SK-MEL-5 (cell line): ENCODE results near the gene TIMM10B. TPM values are rescaled to one million over a fixed set of nuclear protein-coding genes. Genes with fewer than 3 reads are reported as not detected.

ENCODE experiments used
- total RNA-seq: library from RNA; depleted of rRNA; stranded (reverse); fragments of >200 nt; shearing (Covaris generic); gene quantifications from 2 replicates; pipeline ENCODE4 v1.2.3, GENCODE V29; 2014; rRNA removed

TIMM10B gene
- total RNA-seq, 1 experiment from 2014 or later = 68.5 TPM

Other genes starting within 250 kb of the TIMM10B start
- gene FHIP1B, start 246.9 kb upstream of the TIMM10B start, total RNA-seq = 13.5 and 16.8 TPM in 2 replicates
- gene CNGA4, start 242.4 kb upstream of the TIMM10B start, total RNA-seq = not detected in 2 replicates
- not detected in 2 replicates for gene CCKBR, start 221.7 kb upstream of the TIMM10B start, total RNA-seq
- gene CAVIN3, start 161.0 kb upstream of the TIMM10B start, total RNA-seq = 6.7 and 8.5 TPM in 2 replicates
- 39.4 and 40.0 TPM in 2 replicates for gene SMPD1, start 91.0 kb upstream of the TIMM10B start, total RNA-seq
- gene APBB1, start 62.4 kb upstream of the TIMM10B start, total RNA-seq = 38.0 and 46.2 TPM in 2 replicates
- gene HPX, start 40.5 kb upstream of the TIMM10B start, total RNA-seq = 0.35 TPM in 1 of 2 replicates, not detected in the other
- gene TRIM3, start 7.6 kb upstream of the TIMM10B start, total RNA-seq = 11.7 and 12.8 TPM in 2 replicates
- gene ARFIP2, start 170 bp upstream of the TIMM10B start, total RNA-seq = 61.2 and 66.8 TPM in 2 replicates
- gene DNHD1, start 15.8 kb downstream of the TIMM10B start, total RNA-seq = 1.5 and 2.8 TPM in 2 replicates
- 32.5 and 35.5 TPM in 2 replicates for gene RRP8, start 122.1 kb downstream of the TIMM10B start, total RNA-seq
- 106 and 111 TPM in 2 replicates for gene ILK, start 122.3 kb downstream of the TIMM10B start, total RNA-seq
- 122 and 129 TPM in 2 replicates for gene TAF10, start 130.7 kb downstream of the TIMM10B start, total RNA-seq
- 84.3 and 91.7 TPM in 2 replicates for gene TPP1, start 137.9 kb downstream of the TIMM10B start, total RNA-seq
- 0.11 and 0.19 TPM in 2 replicates for gene DCHS1, start 174.3 kb downstream of the TIMM10B start, total RNA-seq
- gene MRPL17, start 201.8 kb downstream of the TIMM10B start, total RNA-seq = 58.3 and 62.6 TPM in 2 replicates